Measurements from ENCODE around the gene RNF224. TPM values are rescaled to one million over a fixed set of nuclear protein-coding genes. Genes with fewer than 3 reads are reported as not detected.
A peak's percentile ranks its signal among the peaks of the same experiment; 100 is the strongest.
"Not testable (repeated sequence)": the region's sequence is repeated elsewhere in the genome, so short reads cannot be mapped to it uniquely, and the experiment has no call there.

Gene RNF224
- total RNA-seq, 1 donor, result not detected

DNA sequence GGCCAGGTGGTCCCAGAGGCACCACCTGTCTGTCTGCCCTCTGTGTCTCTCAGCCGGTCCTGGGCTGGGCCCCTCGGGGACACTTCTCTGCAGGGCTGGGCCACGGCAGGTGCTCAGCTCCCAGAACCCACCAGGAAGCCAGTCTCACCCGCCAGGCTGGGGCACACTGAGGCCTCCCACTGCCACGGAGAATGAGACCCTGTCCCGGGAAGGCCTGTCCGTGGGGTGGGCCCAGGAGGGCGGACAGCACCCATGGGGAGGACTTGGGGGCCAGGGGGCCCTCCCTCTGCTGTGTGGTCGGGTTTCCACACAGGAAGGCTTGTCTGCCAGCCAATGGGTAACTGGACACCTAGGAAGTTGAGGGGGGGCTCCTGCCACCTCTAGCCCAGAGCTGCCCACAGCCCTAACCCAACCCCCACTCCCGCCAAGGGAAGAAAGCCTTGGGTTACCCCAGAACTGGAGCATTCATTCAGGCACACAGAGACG, 9.7 kb downstream of the RNF224 start:
- H3K4me3 ChIP-seq (ENCODE audit: low read depth, low read length), result no peak overlapping the region
- no peak for DNase-seq (ENCODE audit: low read depth)
- TF ChIP-seq, protein P1, sequence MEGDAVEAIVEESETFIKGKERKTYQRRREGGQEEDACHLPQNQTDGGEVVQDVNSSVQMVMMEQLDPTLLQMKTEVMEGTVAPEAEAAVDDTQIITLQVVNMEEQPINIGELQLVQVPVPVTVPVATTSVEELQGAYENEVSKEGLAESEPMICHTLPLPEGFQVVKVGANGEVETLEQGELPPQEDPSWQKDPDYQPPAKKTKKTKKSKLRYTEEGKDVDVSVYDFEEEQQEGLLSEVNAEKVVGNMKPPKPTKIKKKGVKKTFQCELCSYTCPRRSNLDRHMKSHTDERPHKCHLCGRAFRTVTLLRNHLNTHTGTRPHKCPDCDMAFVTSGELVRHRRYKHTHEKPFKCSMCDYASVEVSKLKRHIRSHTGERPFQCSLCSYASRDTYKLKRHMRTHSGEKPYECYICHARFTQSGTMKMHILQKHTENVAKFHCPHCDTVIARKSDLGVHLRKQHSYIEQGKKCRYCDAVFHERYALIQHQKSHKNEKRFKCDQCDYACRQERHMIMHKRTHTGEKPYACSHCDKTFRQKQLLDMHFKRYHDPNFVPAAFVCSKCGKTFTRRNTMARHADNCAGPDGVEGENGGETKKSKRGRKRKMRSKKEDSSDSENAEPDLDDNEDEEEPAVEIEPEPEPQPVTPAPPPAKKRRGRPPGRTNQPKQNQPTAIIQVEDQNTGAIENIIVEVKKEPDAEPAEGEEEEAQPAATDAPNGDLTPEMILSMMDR (IDR thresholded peaks at IDR 0.05; ENCODE audit: insufficient read depth, low read depth, low read length), result no peak

DNA sequence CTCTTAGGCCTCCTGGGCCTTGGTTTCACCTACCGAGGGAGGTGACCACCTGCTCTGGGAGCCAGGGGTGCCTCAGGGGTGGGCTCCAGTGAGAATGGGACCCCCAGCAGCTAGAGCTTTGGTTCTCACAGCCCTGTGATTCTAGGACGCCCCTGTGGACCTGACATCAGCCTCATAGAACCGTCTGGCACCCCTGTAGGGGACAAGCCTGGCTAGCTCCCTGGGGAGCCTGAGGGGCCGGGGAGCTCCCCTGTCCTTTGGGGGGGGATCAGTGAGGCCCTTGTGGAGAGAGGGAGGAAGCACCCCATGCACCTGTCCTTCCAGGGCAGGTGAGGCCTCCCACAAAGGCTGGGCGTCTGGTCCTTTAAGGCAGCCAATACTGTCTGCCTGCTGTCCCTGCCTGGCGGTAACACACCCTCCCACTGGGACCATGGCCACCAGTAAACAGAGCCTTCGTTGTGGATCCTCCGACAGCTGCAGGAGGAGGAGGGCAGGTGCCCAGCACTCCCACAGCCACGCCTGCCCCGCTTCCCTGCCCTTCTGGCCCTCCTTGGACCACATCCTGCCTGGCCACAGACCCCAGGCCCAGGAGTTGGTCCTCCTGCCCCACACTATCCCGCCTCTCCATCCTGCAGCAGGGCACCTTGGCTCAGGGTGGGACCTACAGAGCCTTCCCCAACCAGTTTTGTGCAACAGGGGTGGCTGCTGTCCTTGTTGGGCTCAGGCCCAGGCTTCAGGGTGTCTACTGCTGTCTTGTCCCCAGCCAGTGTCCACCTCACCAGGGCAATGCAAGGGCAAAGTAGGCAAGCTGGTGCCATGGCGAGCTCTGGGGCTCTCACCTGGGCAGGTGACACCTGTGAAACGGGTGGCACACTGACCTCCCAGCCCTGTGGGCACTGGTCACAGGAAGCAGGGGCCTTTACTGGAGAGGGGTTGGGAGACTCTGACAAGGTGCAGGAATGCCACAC, 10.7 kb downstream of the RNF224 start:
- H3K4me3 ChIP-seq (ENCODE audit: low read depth, low read length), result no peak overlapping the region
- TF ChIP-seq, protein P1 (IDR thresholded peaks at IDR 0.05; ENCODE audit: insufficient read depth, low read depth, low read length), result no peak
- no peak for DNase-seq (ENCODE audit: low read depth)

DNA sequence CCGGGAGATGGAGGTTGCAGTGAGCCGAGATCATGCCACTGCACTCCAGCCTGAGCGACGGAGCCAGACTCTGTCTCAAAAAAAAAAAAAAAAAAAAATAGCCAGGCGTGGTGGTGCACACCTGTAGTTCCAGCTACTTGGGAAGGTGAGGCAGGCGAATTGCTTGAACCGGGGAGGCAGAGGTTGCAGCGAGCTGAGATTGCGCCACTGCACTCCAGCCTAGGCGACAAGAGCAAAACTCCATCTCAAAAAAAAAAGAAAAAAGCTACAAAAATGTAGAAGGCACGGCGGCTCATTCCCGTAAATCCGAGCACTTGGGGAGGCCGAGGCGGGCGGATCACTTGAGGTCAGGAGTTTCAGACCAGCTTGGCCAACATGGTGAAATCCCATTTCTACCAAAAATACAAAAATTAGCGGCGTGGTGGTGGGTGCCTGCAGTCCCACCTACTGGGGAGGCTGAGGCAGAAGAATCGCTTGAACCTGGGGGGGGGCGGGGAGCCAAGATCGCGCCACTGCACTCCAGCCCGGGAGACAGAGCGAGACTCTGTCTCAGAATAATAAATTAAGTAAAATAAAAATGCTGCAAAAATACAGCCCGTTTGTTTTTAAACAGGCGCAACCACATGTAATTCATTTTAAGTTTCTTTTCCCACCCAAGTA, 12.4 kb downstream of the RNF224 start:
- H3K4me3 ChIP-seq (ENCODE audit: low read depth, low read length), result peak overlapping the region; percentile 65
- not testable (repeated sequence) for DNase-seq (ENCODE audit: low read depth)

GRCh38 chr9:137240318-137240840, 13.1 kb downstream of the RNF224 start:
- TF ChIP-seq, protein P1 (IDR thresholded peaks at IDR 0.05; ENCODE audit: insufficient read depth, low read depth, low read length), result no peak
- DNase-seq (ENCODE audit: low read depth), result peak; percentile 75
- H3K4me3 ChIP-seq (ENCODE audit: low read depth, low read length), result peak overlapping the region; percentile 65

GRCh38 chr9:137240841-137241489, 13.7 kb downstream of the RNF224 start, which contains the start of gene TUBB4B:
TSS of gene TUBB4B (plus strand) at chr9:137241287. CDS start at chr9:137241361, 74 bp downstream.
- DNase-seq (ENCODE audit: low read depth), result peak; percentile 100
- H3K4me3 ChIP-seq (ENCODE audit: low read depth, low read length), result peak within 1 kb of the TSS; percentile 85
- TF ChIP-seq, protein P1 (IDR thresholded peaks at IDR 0.05; ENCODE audit: insufficient read depth, low read depth, low read length), result no peak

DNA sequence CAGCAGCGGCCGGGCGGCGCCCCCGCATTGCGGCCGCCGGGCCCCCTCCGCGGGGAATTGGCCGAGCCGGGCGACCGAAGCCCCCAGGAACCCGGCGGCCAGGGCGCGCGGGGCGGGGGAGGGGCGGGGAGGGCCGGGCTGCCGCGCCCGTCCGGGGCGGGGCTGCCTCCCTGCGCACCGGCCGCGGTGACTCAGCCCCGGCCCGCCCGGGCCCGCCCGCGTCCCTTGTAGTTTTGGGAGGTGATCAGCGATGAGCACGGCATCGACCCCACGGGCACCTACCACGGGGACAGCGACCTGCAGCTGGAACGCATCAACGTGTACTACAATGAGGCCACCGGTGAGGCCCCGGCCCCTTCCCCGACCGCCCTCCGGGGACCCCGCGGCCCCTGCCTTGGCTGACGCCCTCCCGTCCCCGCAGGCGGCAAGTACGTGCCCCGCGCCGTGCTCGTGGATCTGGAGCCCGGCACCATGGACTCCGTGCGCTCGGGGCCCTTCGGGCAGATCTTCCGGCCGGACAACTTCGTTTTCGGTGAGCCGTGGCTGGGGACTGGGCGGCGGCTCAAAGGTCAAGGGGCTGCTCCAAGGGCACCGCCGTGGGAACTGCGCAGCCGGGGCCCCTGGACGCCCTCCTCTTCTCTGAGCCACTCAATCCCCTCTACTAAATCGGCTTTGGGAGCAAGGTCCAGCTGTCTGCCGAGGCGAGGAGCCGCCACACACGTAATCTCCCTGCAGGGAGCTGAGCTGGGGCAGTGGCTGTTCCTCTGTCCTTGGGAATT, 14.4 kb downstream of the RNF224 start:
- TF ChIP-seq, protein P1 (IDR thresholded peaks at IDR 0.05; ENCODE audit: insufficient read depth, low read depth, low read length), result no peak
- DNase-seq (ENCODE audit: low read depth), result peak; percentile 42
- peak overlapping the region; percentile 85 for H3K4me3 ChIP-seq (ENCODE audit: low read depth, low read length)

Data from fibroblast of villous mesenchyme (primary cell).